ENCODE measurements around the gene ACBD6.
"Not testable (repeated sequence)": the region's sequence is repeated elsewhere in the genome, so short reads cannot be mapped to it uniquely, and the experiment has no call there.

Gene ACBD6

GRCh38 chr1:180421614-180422013 is 80.8 kb downstream of the ACBD6 start:
- in situ Hi-C loops (cut with HindIII; ENCODE audit: low pct_unique_long_range_greater_than_20kb, low sequenced_read_pairs): no loop called here
- TF ChIP-seq JUND (IDR thresholded peaks at IDR 0.05; ENCODE audit: low read depth): no peak
- no peak for DNase-seq (ENCODE audit: low read depth in 1 of 2, low spot score in 1 of 2)

GRCh38 chr1:180421145-180421544 is 81.2 kb downstream of the ACBD6 start:
- DNase-seq (ENCODE audit: low read depth in 1 of 2, low spot score in 1 of 2); in situ Hi-C loops (cut with HindIII; ENCODE audit: low pct_unique_long_range_greater_than_20kb, low sequenced_read_pairs): not testable (repeated sequence)

- TF ChIP-seq JUND (IDR thresholded peaks at IDR 0.05; ENCODE audit: low read depth): no peak
- peak; percentile 60 to 69 for DNase-seq (ENCODE audit: low read depth in 1 of 2, low spot score in 1 of 2)
- in situ Hi-C loops (cut with HindIII; ENCODE audit: low pct_unique_long_range_greater_than_20kb, low sequenced_read_pairs): no loop called here
Observed at GRCh38 chr1:180415985-180416633, 86.3 kb downstream of the ACBD6 start.

GRCh38 chr1:180415236-180415848 is 87.0 kb downstream of the ACBD6 start:
- no peak for DNase-seq (ENCODE audit: low read depth in 1 of 2, low spot score in 1 of 2)
- in situ Hi-C loops (cut with HindIII; ENCODE audit: low pct_unique_long_range_greater_than_20kb, low sequenced_read_pairs): no loop called here
- TF ChIP-seq JUND (IDR thresholded peaks at IDR 0.05; ENCODE audit: low read depth): no peak

- in situ Hi-C loops (cut with HindIII; ENCODE audit: low pct_unique_long_range_greater_than_20kb, low sequenced_read_pairs): no loop called here
- no peak for DNase-seq (ENCODE audit: low read depth in 1 of 2, low spot score in 1 of 2)
- TF ChIP-seq JUND (IDR thresholded peaks at IDR 0.05; ENCODE audit: low read depth): no peak
Observed at GRCh38 chr1:180412583-180412982, 89.8 kb downstream of the ACBD6 start.

- DNase-seq (ENCODE audit: low read depth in 1 of 2, low spot score in 1 of 2); in situ Hi-C loops (cut with HindIII; ENCODE audit: low pct_unique_long_range_greater_than_20kb, low sequenced_read_pairs): not testable (repeated sequence)
Observed at GRCh38 chr1:180408128-180408527, 94.2 kb downstream of the ACBD6 start.

GRCh38 chr1:180407051-180407450 is 95.3 kb downstream of the ACBD6 start:
- no peak for DNase-seq (ENCODE audit: low read depth in 1 of 2, low spot score in 1 of 2)
- in situ Hi-C loops (cut with HindIII; ENCODE audit: low pct_unique_long_range_greater_than_20kb, low sequenced_read_pairs): no loop called here
- TF ChIP-seq JUND (IDR thresholded peaks at IDR 0.05; ENCODE audit: low read depth): no peak

GRCh38 chr1:180402551-180402950 is 99.8 kb downstream of the ACBD6 start:
- in situ Hi-C loops (cut with HindIII; ENCODE audit: low pct_unique_long_range_greater_than_20kb, low sequenced_read_pairs): no loop called here
- no peak for TF ChIP-seq JUND (IDR thresholded peaks at IDR 0.05; ENCODE audit: low read depth)
- DNase-seq (ENCODE audit: low read depth in 1 of 2, low spot score in 1 of 2): no peak

GRCh38 chr1:180402001-180402400 is 100.4 kb downstream of the ACBD6 start:
- in situ Hi-C loops (cut with HindIII; ENCODE audit: low pct_unique_long_range_greater_than_20kb, low sequenced_read_pairs): no loop called here

GRCh38 chr1:180397175-180397574 is 105.2 kb downstream of the ACBD6 start:
- no peak for TF ChIP-seq JUND (IDR thresholded peaks at IDR 0.05; ENCODE audit: low read depth)
- no peak for DNase-seq (ENCODE audit: low read depth in 1 of 2, low spot score in 1 of 2)
- in situ Hi-C loops (cut with HindIII; ENCODE audit: low pct_unique_long_range_greater_than_20kb, low sequenced_read_pairs): no loop called here

More at GRCh38 chr1:180402001-180402400, 100.4 kb downstream of the ACBD6 start:
- TF ChIP-seq JUND (IDR thresholded peaks at IDR 0.05; ENCODE audit: low read depth): no peak
- DNase-seq (ENCODE audit: low read depth in 1 of 2, low spot score in 1 of 2): no peak

GRCh38 chr1:180392427-180393145 is 109.8 kb downstream of the ACBD6 start:
- no peak for TF ChIP-seq JUND (IDR thresholded peaks at IDR 0.05; ENCODE audit: low read depth)
- in situ Hi-C loops (cut with HindIII; ENCODE audit: low pct_unique_long_range_greater_than_20kb, low sequenced_read_pairs): no loop called here
- no peak for DNase-seq (ENCODE audit: low read depth in 1 of 2, low spot score in 1 of 2)

- TF ChIP-seq JUND (IDR thresholded peaks at IDR 0.05; ENCODE audit: low read depth): no peak
- no peak for DNase-seq (ENCODE audit: low read depth in 1 of 2, low spot score in 1 of 2)
- in situ Hi-C loops (cut with HindIII; ENCODE audit: low pct_unique_long_range_greater_than_20kb, low sequenced_read_pairs): no loop called here
Observed at GRCh38 chr1:180392020-180392419, 110.4 kb downstream of the ACBD6 start.

GRCh38 chr1:180387413-180387812 is 115.0 kb downstream of the ACBD6 start:
- in situ Hi-C loops (cut with HindIII; ENCODE audit: low pct_unique_long_range_greater_than_20kb, low sequenced_read_pairs): no loop called here
- TF ChIP-seq JUND (IDR thresholded peaks at IDR 0.05; ENCODE audit: low read depth): no peak
- DNase-seq (ENCODE audit: low read depth in 1 of 2, low spot score in 1 of 2): no peak

Measured in T47D (cell line).